OCI-LY3 (cell line): Measurements from ENCODE around the gene LRP1B.

ENCODE experiments used
- CTCF ChIP-seq: fragments of 200-600, 300-600 bp; sonication (generic); IDR thresholded peaks from 2 replicates; pipeline ENCODE4 v1.5.1; 2014; ENCODE audit warnings: antibody characterized with exemption, low read length, low read depth
- EZH2phosphoT487 ChIP-seq: fragments of 200-600 bp; shearing (Covaris generic); IDR thresholded peaks from 2 replicates; pipeline ENCODE4 v1.6.1; 2018; ENCODE audit warnings: antibody characterized with exemption, mixed run types, low read depth

DNA sequence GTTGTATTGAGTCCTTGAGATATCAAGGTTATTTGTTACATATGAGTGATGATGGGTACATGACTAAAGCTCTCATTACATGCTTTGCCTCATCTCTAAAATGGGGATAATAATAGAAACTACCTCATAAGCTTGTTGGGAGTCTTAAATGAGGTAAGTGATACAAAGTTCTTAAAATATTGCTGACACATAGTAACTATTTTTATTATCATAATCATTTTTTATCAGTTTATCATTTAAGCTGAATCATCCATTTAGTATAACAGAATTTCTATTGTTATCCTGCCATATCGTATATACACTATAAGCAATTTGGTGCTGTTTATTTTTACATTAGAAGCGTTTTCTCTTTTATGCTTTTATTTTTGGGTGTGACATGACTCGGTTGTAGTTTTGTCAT is 871.1 kb downstream of the LRP1B start:
- TF ChIP-seq CTCF (no peak), EZH2phosphoT487 (no peak)
